Right lobe of liver (tissue), 4 donors: ENCODE measurements around the gene KATNA1.

Experiments used
- POLR2A ChIP-seq: fragments of 450-650 bp; IDR thresholded peaks from one replicate; pipeline ENCODE4 v1.6.1; 2017; ENCODE audit warnings: antibody characterized with exemption, mild to moderate bottlenecking
- TF ChIP-seq, protein P1 (sequence below), 4 donors: fragments of 200-600 bp in 3 of 4; fragments of 450-650 bp in 1 of 4; IDR thresholded peaks; one replicate each; pipeline versions ENCODE4 v1.5.1 to v1.8.0; 2016 to 2022; ENCODE audit warnings: antibody characterized with exemption in 4 of 4, mild to moderate bottlenecking in 2 of 4
- donor health status: DM: no; HTN: no; CAD: no.
- donor health status: DM: no; HTN: no; CAD: no.
- donor health status: DM: no; HTN: yes; CAD: no.

DNA sequence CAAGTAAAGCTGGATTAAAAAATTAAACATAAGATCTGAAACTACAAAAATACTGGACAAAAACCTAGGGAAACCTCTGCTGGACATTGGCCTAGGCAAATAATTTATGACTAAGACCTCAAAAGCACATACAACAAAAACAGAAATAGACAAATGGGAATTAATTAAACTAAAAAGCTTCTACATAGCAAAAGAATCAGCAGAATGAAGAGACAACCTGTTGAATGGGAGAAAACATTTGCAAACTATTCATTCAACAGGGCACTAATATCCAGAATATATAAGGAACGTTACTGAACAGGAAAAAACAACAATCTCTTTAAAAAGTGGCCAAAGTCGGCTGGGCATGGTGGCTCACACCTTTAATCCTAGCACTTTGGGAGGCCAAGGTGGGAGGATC, 89.1 kb downstream of the KATNA1 start:
- TF ChIP-seq, protein P1, sequence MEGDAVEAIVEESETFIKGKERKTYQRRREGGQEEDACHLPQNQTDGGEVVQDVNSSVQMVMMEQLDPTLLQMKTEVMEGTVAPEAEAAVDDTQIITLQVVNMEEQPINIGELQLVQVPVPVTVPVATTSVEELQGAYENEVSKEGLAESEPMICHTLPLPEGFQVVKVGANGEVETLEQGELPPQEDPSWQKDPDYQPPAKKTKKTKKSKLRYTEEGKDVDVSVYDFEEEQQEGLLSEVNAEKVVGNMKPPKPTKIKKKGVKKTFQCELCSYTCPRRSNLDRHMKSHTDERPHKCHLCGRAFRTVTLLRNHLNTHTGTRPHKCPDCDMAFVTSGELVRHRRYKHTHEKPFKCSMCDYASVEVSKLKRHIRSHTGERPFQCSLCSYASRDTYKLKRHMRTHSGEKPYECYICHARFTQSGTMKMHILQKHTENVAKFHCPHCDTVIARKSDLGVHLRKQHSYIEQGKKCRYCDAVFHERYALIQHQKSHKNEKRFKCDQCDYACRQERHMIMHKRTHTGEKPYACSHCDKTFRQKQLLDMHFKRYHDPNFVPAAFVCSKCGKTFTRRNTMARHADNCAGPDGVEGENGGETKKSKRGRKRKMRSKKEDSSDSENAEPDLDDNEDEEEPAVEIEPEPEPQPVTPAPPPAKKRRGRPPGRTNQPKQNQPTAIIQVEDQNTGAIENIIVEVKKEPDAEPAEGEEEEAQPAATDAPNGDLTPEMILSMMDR (IDR thresholded peaks at IDR 0.05), result no peak
- no peak for TF ChIP-seq POLR2A
